ENCODE measurements around the gene MYCBP2. TPM values are rescaled to one million over a fixed set of nuclear protein-coding genes. Genes with fewer than 3 reads are reported as not detected.

MYCBP2 gene
- total RNA-seq, 3 donors from 2014 or later: 179 to 282 (median 181) TPM

- intact Hi-C loops (cut with DNase I; ENCODE audit: low total_unique reads): no loop called here
- H3K27ac ChIP-seq: no peak overlapping the region
- no peaks in the 10 kb centered on the region for H3K27me3 ChIP-seq
- H3K36me3 ChIP-seq: no peaks in the 10 kb centered on the region
- H3K9me3 ChIP-seq: no peaks in the 10 kb centered on the region
- no peak for TF ChIP-seq POLR2AphosphoS5 (IDR thresholded peaks at IDR 0.05)
- TF ChIP-seq POLR2A (IDR thresholded peaks at IDR 0.05): no peak
- TF ChIP-seq CTCF (IDR thresholded peaks at IDR 0.05): no peak
- H3K4me3 ChIP-seq: no peak overlapping the region
- H3K4me1 ChIP-seq: no peaks in the 10 kb centered on the region
- DNase-seq (ENCODE audit: low spot score in 2 of 2): no peak
Observed at GRCh38 chr13:77300176-77301037, 26.5 kb downstream of the MYCBP2 start.

- intact Hi-C loops (cut with DNase I; ENCODE audit: low total_unique reads): no loop called here
- H3K27ac ChIP-seq: no peak overlapping the region
Observed at GRCh38 chr13:77299587-77299986, 27.3 kb downstream of the MYCBP2 start.

GRCh38 chr13:77298426-77298825 lies 28.5 kb downstream of the MYCBP2 start:
- intact Hi-C loops (cut with DNase I; ENCODE audit: low total_unique reads): no loop called here
- Histone ChIP-seq H3K27me3 (no peaks in the 10 kb centered on the region), H3K4me3 (no peak overlapping the region), H3K27ac (no peak overlapping the region), H3K9me3 (no peaks in the 10 kb centered on the region), H3K36me3 (no peaks in the 10 kb centered on the region), H3K4me1 (no peaks in the 10 kb centered on the region)
- no peak for TF ChIP-seq CTCF (IDR thresholded peaks at IDR 0.05)
- TF ChIP-seq POLR2AphosphoS5 (IDR thresholded peaks at IDR 0.05): no peak
- no peak for TF ChIP-seq POLR2A (IDR thresholded peaks at IDR 0.05)
- no peak for DNase-seq (ENCODE audit: low spot score in 2 of 2)

More at GRCh38 chr13:77299587-77299986, 27.3 kb downstream of the MYCBP2 start:
- no peak for DNase-seq (ENCODE audit: low spot score in 2 of 2)
- Histone ChIP-seq H3K36me3 (no peaks in the 10 kb centered on the region), H3K4me1 (no peaks in the 10 kb centered on the region), H3K27me3 (no peaks in the 10 kb centered on the region), H3K4me3 (no peak overlapping the region), H3K9me3 (no peaks in the 10 kb centered on the region)
- no peak for TF ChIP-seq CTCF (IDR thresholded peaks at IDR 0.05)
- no peak for TF ChIP-seq POLR2AphosphoS5 (IDR thresholded peaks at IDR 0.05)
- TF ChIP-seq POLR2A (IDR thresholded peaks at IDR 0.05): no peak

- H3K27ac ChIP-seq: no peak overlapping the region
- H3K36me3 ChIP-seq: no peaks in the 10 kb centered on the region
- H3K27me3 ChIP-seq: no peaks in the 10 kb centered on the region
- intact Hi-C loops (cut with DNase I; ENCODE audit: low total_unique reads): no loop called here
- no peak for DNase-seq (ENCODE audit: low spot score in 2 of 2)
- no peak overlapping the region for H3K4me3 ChIP-seq
- H3K4me1 ChIP-seq: no peaks in the 10 kb centered on the region
- TF ChIP-seq CTCF (IDR thresholded peaks at IDR 0.05) (no peak), POLR2AphosphoS5 (IDR thresholded peaks at IDR 0.05) (no peak), POLR2A (IDR thresholded peaks at IDR 0.05) (no peak)
- H3K9me3 ChIP-seq: no peaks in the 10 kb centered on the region
Observed at GRCh38 chr13:77291774-77292173, 35.1 kb downstream of the MYCBP2 start.

GRCh38 chr13:77290342-77290741 lies 36.6 kb downstream of the MYCBP2 start:
- Histone ChIP-seq H3K27ac (no peak overlapping the region), H3K36me3 (no peaks in the 10 kb centered on the region), H3K9me3 (no peaks in the 10 kb centered on the region), H3K4me1 (no peaks in the 10 kb centered on the region), H3K4me3 (no peak overlapping the region), H3K27me3 (no peaks in the 10 kb centered on the region)
- no peak for TF ChIP-seq CTCF (IDR thresholded peaks at IDR 0.05)
- TF ChIP-seq POLR2A (IDR thresholded peaks at IDR 0.05): no peak
- no peak for TF ChIP-seq POLR2AphosphoS5 (IDR thresholded peaks at IDR 0.05)
- intact Hi-C loops (cut with DNase I; ENCODE audit: low total_unique reads): no loop called here
- DNase-seq (ENCODE audit: low spot score in 2 of 2): no peak
